Measurements from ENCODE around the gene AFG1L. TPM values are rescaled to one million over a fixed set of nuclear protein-coding genes. Genes with fewer than 3 reads are reported as not detected.
A peak's percentile ranks its signal among the peaks of the same experiment; 100 is the strongest.

The AFG1L gene
- total and polyA plus RNA-seq, 8 donors = 1.2 to 4.7 (median 3.8) TPM

GRCh38 chr6:108417027-108417426, 122.2 kb downstream of the AFG1L start:
- WGBS, 2 donors = 87 to 89% methylated on average over 6 of the region's 6 CpGs
- ATAC-seq = no peak

GRCh38 chr6:108419474-108419873, 124.6 kb downstream of the AFG1L start:
- no peak for DNase-seq
- H3K9me3 ChIP-seq = no peaks in the 10 kb centered on the region
- no peak overlapping the region for H3K4me3 ChIP-seq
- no peaks in the 10 kb centered on the region for H3K27me3 ChIP-seq
- no peak for TF ChIP-seq CTCF (IDR thresholded peaks at IDR 0.05)
- no peaks in the 10 kb centered on the region for H3K4me1 ChIP-seq
- no peak overlapping the region for H3K27ac ChIP-seq
- peak; percentile 29 for FAIRE-seq
- ATAC-seq = no peak
- intact Hi-C loops (cut with DNase I) = no loop called here
- 86 to 87% methylated on average over 1 of the region's 1 CpG for WGBS, 2 donors
- H3K36me3 ChIP-seq = no peaks in the 10 kb centered on the region

More at GRCh38 chr6:108417027-108417426, 122.2 kb downstream of the AFG1L start:
- Histone ChIP-seq H3K36me3 (no peaks in the 10 kb centered on the region), H3K4me1 (no peaks in the 10 kb centered on the region), H3K27me3 (no peaks in the 10 kb centered on the region), H3K9me3 (no peaks in the 10 kb centered on the region), H3K4me3 (no peak overlapping the region), H3K27ac (no peak overlapping the region)
- DNase-seq (no peak), FAIRE-seq (no peak)
- no peak for TF ChIP-seq CTCF (IDR thresholded peaks at IDR 0.05)
- intact Hi-C loops (cut with DNase I) = no loop called here

- Histone ChIP-seq H3K4me3 (no peak overlapping the region), H3K36me3 (no peaks in the 10 kb centered on the region), H3K27ac (no peak overlapping the region), H3K9me3 (no peaks in the 10 kb centered on the region), H3K4me1 (no peaks in the 10 kb centered on the region), H3K27me3 (no peaks in the 10 kb centered on the region)
- intact Hi-C loops (cut with DNase I) = no loop called here
- TF ChIP-seq CTCF (IDR thresholded peaks at IDR 0.05) = no peak
- ATAC-seq (no peak), DNase-seq (no peak), FAIRE-seq (peak; percentile 90)
- WGBS, 2 donors = 51 to 53% methylated on average over 2 of the region's 2 CpGs
These were observed 125.2 kb downstream of the AFG1L start for GRCh38 chr6:108419934-108420609.

- no peaks in the 10 kb centered on the region for H3K4me1 ChIP-seq
- TF ChIP-seq CTCF (IDR thresholded peaks at IDR 0.05) = no peak
- no peak for FAIRE-seq
- WGBS, 2 donors = 95 to 98% methylated on average over 6 of the region's 6 CpGs
- H3K4me3 ChIP-seq = no peak overlapping the region
- ATAC-seq = no peak
- no peaks in the 10 kb centered on the region for H3K9me3 ChIP-seq
- no peaks in the 10 kb centered on the region for H3K36me3 ChIP-seq
- DNase-seq = no peak
- no peak overlapping the region for H3K27ac ChIP-seq
- intact Hi-C loops (cut with DNase I) = no loop called here
- no peaks in the 10 kb centered on the region for H3K27me3 ChIP-seq
These were observed 126.5 kb downstream of the AFG1L start for GRCh38 chr6:108421366-108421765.

- Histone ChIP-seq H3K27ac (no peak overlapping the region), H3K9me3 (no peaks in the 10 kb centered on the region), H3K27me3 (no peaks in the 10 kb centered on the region), H3K36me3 (no peaks in the 10 kb centered on the region), H3K4me1 (no peaks in the 10 kb centered on the region), H3K4me3 (no peak overlapping the region)
- TF ChIP-seq CTCF (IDR thresholded peaks at IDR 0.05) = no peak
- DNase-seq (no peak), ATAC-seq (no peak), FAIRE-seq (no peak)
- intact Hi-C loops (cut with DNase I) = no loop called here
- 86 to 100% methylated on average over 1 of the region's 1 CpG for WGBS, 2 donors
These were observed 129.3 kb downstream of the AFG1L start for GRCh38 chr6:108423982-108424705.

Measured in pancreas (tissue), 10 donors.